Activated CD4-positive, CD25-positive, alpha-beta regulatory T cell (primary cell): ENCODE measurements around the gene VPS54.

Experiments
- DNase-seq, 4 experiments: peaks; one replicate each; lab custom pipeline; 2025; lab: John Stamatoyannopoulos, UW

The VPS54 gene

GRCh38 chr2:64019083-64019974 lies at the start of gene VPS54:
VPS54 (minus strand) TSS chr2:64019428; CDS start chr2:63983999, 35,429 bp downstream.
- DNase-seq = peak; percentile 26 to 51 (median 36)

- no peak for DNase-seq
Measured at GRCh38 chr2:64067326-64067725, 48.1 kb upstream of the VPS54 start.

GRCh38 chr2:64065516-64065915 lies 46.3 kb upstream of the VPS54 start:
- no peak for DNase-seq

GRCh38 chr2:64063924-64064331 lies 44.7 kb upstream of the VPS54 start:
- DNase-seq = no peak

- no peak for DNase-seq
Measured at GRCh38 chr2:64063454-64063853, 44.2 kb upstream of the VPS54 start.

- no peak for DNase-seq
Measured at GRCh38 chr2:64062840-64063239, 43.6 kb upstream of the VPS54 start.

GRCh38 chr2:64059270-64059669 lies 40.0 kb upstream of the VPS54 start:
- DNase-seq = no peak

GRCh38 chr2:64056021-64056420 lies 36.8 kb upstream of the VPS54 start:
- DNase-seq = no peak

- DNase-seq = no peak
Measured at GRCh38 chr2:64054161-64054915, 35.1 kb upstream of the VPS54 start.

GRCh38 chr2:64052463-64053241 lies 33.4 kb upstream of the VPS54 start:
- DNase-seq = no peak

- peak; percentile 14 to 48 (median 36) for DNase-seq
Measured at GRCh38 chr2:64049633-64050220, 30.5 kb upstream of the VPS54 start.

- DNase-seq = no peak
Measured at GRCh38 chr2:64045938-64046337, 26.7 kb upstream of the VPS54 start.

- DNase-seq = no peak
Measured at GRCh38 chr2:64040161-64040560, 20.9 kb upstream of the VPS54 start.

GRCh38 chr2:64036034-64036705 lies 16.9 kb upstream of the VPS54 start:
- DNase-seq = no peak

- no peak for DNase-seq
Measured at GRCh38 chr2:64035072-64035942, 16.1 kb upstream of the VPS54 start.

- no peak for DNase-seq
Measured at GRCh38 chr2:64029116-64029665, 10.0 kb upstream of the VPS54 start.

- DNase-seq = no peak
Measured at GRCh38 chr2:64025741-64026140, 6.5 kb upstream of the VPS54 start.

- DNase-seq = no peak
Measured at GRCh38 chr2:64024259-64024949, 5.2 kb upstream of the VPS54 start.

- no peak for DNase-seq
Measured at GRCh38 chr2:64023485-64024258, 4.4 kb upstream of the VPS54 start.
